Retinal pigment epithelial cell (primary cell): ENCODE results near the gene ACAA2.

ENCODE experiments used
- DNase-seq: peaks from one replicate; pipeline ENCODE4 v3.0.0-alpha.2; 2010; ENCODE audit warnings: low read depth
- H3K4me3 ChIP-seq: 2 replicates; pipeline ENCODE4 v1.5.1; 2011; ENCODE audit warnings: mild to moderate bottlenecking, low read length, control low read depth, moderate library complexity
- CTCF ChIP-seq: conservative IDR thresholded peaks from 2 replicates; pipeline ENCODE4 v1.5.1; 2011; ENCODE audit warnings: low read depth, low read length, control low read depth, inconsistent platforms

ACAA2 gene

GRCh38 chr18:49845629-49846360 lies 32.5 kb upstream of the ACAA2 start:
- no peak for DNase-seq
- H3K4me3 ChIP-seq = no peak overlapping the region
- no peak for TF ChIP-seq CTCF

GRCh38 chr18:49844903-49845302 lies 31.6 kb upstream of the ACAA2 start:
- no peak for TF ChIP-seq CTCF
- H3K4me3 ChIP-seq = no peak overlapping the region

GRCh38 chr18:49843778-49844625 lies 30.7 kb upstream of the ACAA2 start:
- no peak for DNase-seq
- no peak for TF ChIP-seq CTCF
- no peak overlapping the region for H3K4me3 ChIP-seq

More at GRCh38 chr18:49844903-49845302, 31.6 kb upstream of the ACAA2 start:
- DNase-seq = no peak

- TF ChIP-seq CTCF = no peak
- no peak overlapping the region for H3K4me3 ChIP-seq
- DNase-seq = no peak
Observed at GRCh38 chr18:49843131-49843530, 29.8 kb upstream of the ACAA2 start.

- no peak for TF ChIP-seq CTCF
- H3K4me3 ChIP-seq = no peak overlapping the region
- DNase-seq = no peak
Observed at GRCh38 chr18:49842656-49843055, 29.3 kb upstream of the ACAA2 start.

GRCh38 chr18:49841236-49842217 lies 28.2 kb upstream of the ACAA2 start:
- H3K4me3 ChIP-seq = no peak overlapping the region
- no peak for TF ChIP-seq CTCF
- no peak for DNase-seq
